HCT116 (cell line): ENCODE measurements around the gene MED25.

Experiments
- CEBPB ChIP-seq: IDR thresholded peaks from 2 replicates; pipeline ENCODE4 v1.6.1; 2012; ENCODE audit warnings: low read depth
- CTCF ChIP-seq, 3 experiments: fragments of 200-600 bp in 1 of 3; sonication (generic) in 1 of 3; IDR thresholded peaks in 2 of 3; conservative IDR thresholded peaks in 1 of 3; 2 replicates each; pipeline ENCODE4 v1.5.1; 2012 to 2017; ENCODE audit warnings: low read depth in 2 of 3, low read length in 2 of 3, antibody characterized with exemption in 1 of 3, borderline replicate concordance in 1 of 3, control low read depth in 1 of 3, mild to moderate bottlenecking in 1 of 3, mixed read lengths in 1 of 3, mixed run types in 1 of 3, moderate library complexity in 1 of 3; ENCODE audit not compliant: insufficient read depth in 1 of 3
- EZH2phosphoT487 ChIP-seq: fragments of 200-600 bp; IDR thresholded peaks from 2 replicates; pipeline ENCODE4 v1.6.1; 2018; ENCODE audit warnings: antibody characterized with exemption, borderline replicate concordance
- JUND ChIP-seq: IDR thresholded peaks from 2 replicates; pipeline ENCODE4 v1.6.1; 2012
- MAX ChIP-seq: IDR thresholded peaks from 2 replicates; pipeline ENCODE4 v1.6.1; 2012
- POLR2A ChIP-seq: IDR thresholded peaks from 2 replicates; pipeline ENCODE4 v1.7.0; 2011; ENCODE audit warnings: borderline replicate concordance; ENCODE audit not compliant: insufficient read depth, insufficient read length; ENCODE audit errors: extremely low read depth
- POLR2AphosphoS5 ChIP-seq: IDR thresholded peaks from 2 replicates; pipeline ENCODE4 v1.6.1; 2011; ENCODE audit warnings: mild to moderate bottlenecking, low read depth, low read length, moderate library complexity
- RAD21 ChIP-seq: IDR thresholded peaks from 2 replicates; pipeline ENCODE4 v1.6.1; 2012; ENCODE audit warnings: low read depth, mild to moderate bottlenecking
- SIN3A ChIP-seq: IDR thresholded peaks from 2 replicates; pipeline ENCODE4 v1.6.1; 2012; ENCODE audit warnings: low read depth
- YY1 ChIP-seq: IDR thresholded peaks from 2 replicates; pipeline ENCODE4 v1.6.1; 2011; ENCODE audit warnings: low read length, low read depth, moderate library complexity, mild to moderate bottlenecking; ENCODE audit not compliant: insufficient replicate concordance; ENCODE audit errors: extremely low read depth
- ZFX ChIP-seq: fragments of 450-650 bp; IDR thresholded peaks from 2 replicates; pipeline ENCODE4 v1.6.1; 2017
- ZNF274 ChIP-seq: fragments of 200-500 bp; sonication (Bioruptor generic); IDR thresholded peaks from 2 replicates; pipeline ENCODE4 v1.6.1; 2014; ENCODE audit warnings: mild to moderate bottlenecking, low read depth, low read length, inconsistent platforms

GRCh38 chr19:49837009-49837310 is 18.9 kb downstream of the MED25 start:
- no peak for TF ChIP-seq YY1
- TF ChIP-seq EZH2phosphoT487, result no peak
- no peak for TF ChIP-seq POLR2A
- no peak for TF ChIP-seq CTCF (IDR thresholded peaks at IDR 0.05 in 2 of 3, conservative IDR thresholded peaks at IDR 0.05 in 1 of 3; ENCODE audit: borderline replicate concordance in 1 of 3, insufficient read depth in 1 of 3, low read depth in 2 of 3, low read length in 2 of 3)
- TF ChIP-seq ZFX, result no peak
- TF ChIP-seq ZNF274, result no peak
- TF ChIP-seq RAD21, result no peak
- TF ChIP-seq JUND, result no peak
- no peak for TF ChIP-seq POLR2AphosphoS5
- no peak for TF ChIP-seq MAX
- no peak for TF ChIP-seq CEBPB
- no peak for TF ChIP-seq SIN3A
